H9 (cell line): ENCODE data around the gene CAB39. TPM values are rescaled to one million over a fixed set of nuclear protein-coding genes. Genes with fewer than 3 reads are reported as not detected.

Experiments used
- DNase-seq: peaks from one replicate; pipeline ENCODE4 v3.0.0-alpha.2; 2017
- H2AFZ ChIP-seq: one replicate; pipeline ENCODE4 v1.6.1; 2013; ENCODE audit warnings: mild to moderate bottlenecking, low read length, control low read depth, moderate library complexity
- H2AK5ac ChIP-seq: 2 replicates; pipeline ENCODE4 v1.6.1; 2013; ENCODE audit warnings: low read length, control low read depth, mixed read lengths; ENCODE audit not compliant: insufficient read length
- H2BK120ac ChIP-seq: one replicate; pipeline ENCODE4 v1.6.1; 2013; ENCODE audit warnings: low read depth, mild to moderate bottlenecking, low read length, control low read depth, inconsistent platforms; ENCODE audit not compliant: poor library complexity, severe bottlenecking
- H2BK12ac ChIP-seq: 2 replicates; pipeline ENCODE4 v1.6.1; 2013; ENCODE audit warnings: low read length, control low read depth, mixed read lengths, low read depth; ENCODE audit not compliant: insufficient read length
- H2BK15ac ChIP-seq: 2 replicates; pipeline ENCODE4 v1.6.1; 2013; ENCODE audit warnings: low read depth, low read length, control low read depth
- H2BK20ac ChIP-seq: one replicate; pipeline ENCODE4 v1.6.1; 2013; ENCODE audit warnings: low read depth, mild to moderate bottlenecking, low read length, control low read depth, inconsistent platforms; ENCODE audit not compliant: poor library complexity, severe bottlenecking
- H2BK5ac ChIP-seq: 2 replicates; pipeline ENCODE4 v1.6.1; 2013; ENCODE audit warnings: low read length, control low read depth, mixed read lengths; ENCODE audit not compliant: insufficient read length
- H3K14ac ChIP-seq: 2 replicates; pipeline ENCODE4 v1.6.1; 2013; ENCODE audit warnings: low read length, control low read depth; ENCODE audit not compliant: insufficient read depth
- H3K18ac ChIP-seq: 2 replicates; pipeline ENCODE4 v1.6.1; 2013; ENCODE audit warnings: low read depth, mild to moderate bottlenecking, mixed read lengths, low read length, control low read depth; ENCODE audit not compliant: insufficient read length
- H3K23ac ChIP-seq: 2 replicates; pipeline ENCODE4 v1.6.1; 2013; ENCODE audit warnings: low read length, control low read depth, mixed read lengths, low read depth; ENCODE audit not compliant: insufficient read length
- H3K23me2 ChIP-seq: 2 replicates; pipeline ENCODE4 v1.6.1; 2013; ENCODE audit warnings: low read depth, mild to moderate bottlenecking, mixed read lengths, low read length, control low read depth; ENCODE audit not compliant: insufficient read length, poor library complexity, severe bottlenecking
- H3K27ac ChIP-seq: 2 replicates; pipeline ENCODE4 v1.5.1; 2013; ENCODE audit warnings: low read length, control low read depth, mixed read lengths, low read depth; ENCODE audit not compliant: insufficient read length
- H3K27me3 ChIP-seq: 2 replicates; pipeline ENCODE4 v1.6.1; 2013; ENCODE audit warnings: low read length, control low read depth, inconsistent platforms; ENCODE audit not compliant: insufficient read depth
- H3K4ac ChIP-seq: 2 replicates; pipeline ENCODE4 v1.6.1; 2013; ENCODE audit warnings: low read depth, mild to moderate bottlenecking, control low read depth, inconsistent platforms, low read length, moderate library complexity
- H3K4me1 ChIP-seq: 2 replicates; pipeline ENCODE4 v1.6.1; 2013; ENCODE audit warnings: low read length, control low read depth, inconsistent platforms; ENCODE audit not compliant: insufficient read depth
- H3K4me2 ChIP-seq: 2 replicates; pipeline ENCODE4 v1.6.1; 2013; ENCODE audit warnings: low read length, control low read depth, mixed read lengths; ENCODE audit not compliant: insufficient read length, insufficient read depth
- H3K56ac ChIP-seq: 2 replicates; pipeline ENCODE4 v1.6.1; 2013; ENCODE audit warnings: low read depth, mild to moderate bottlenecking, mixed read lengths, low read length, control low read depth; ENCODE audit not compliant: insufficient read length
- H3K79me1 ChIP-seq: 2 replicates; pipeline ENCODE4 v1.6.1; 2013; ENCODE audit warnings: low read depth, mild to moderate bottlenecking, moderate library complexity, low read length, control low read depth, inconsistent platforms; ENCODE audit not compliant: insufficient read depth, poor library complexity, severe bottlenecking
- H3K79me2 ChIP-seq: 2 replicates; pipeline ENCODE4 v1.6.1; 2013; ENCODE audit warnings: low read length, control low read depth, inconsistent platforms; ENCODE audit not compliant: insufficient read depth
- H3K9ac ChIP-seq: 2 replicates; pipeline ENCODE4 v1.6.1; 2013; ENCODE audit warnings: low read length, control low read depth, mixed read lengths; ENCODE audit not compliant: insufficient read length; ENCODE audit errors: extremely low read depth
- H3K9me3 ChIP-seq: one replicate; pipeline ENCODE4 v1.6.1; 2013; ENCODE audit warnings: low read depth, low read length, inconsistent platforms; ENCODE audit not compliant: control insufficient read depth
- H3T11ph ChIP-seq: one replicate; pipeline ENCODE4 v1.6.1; 2013; ENCODE audit warnings: mild to moderate bottlenecking, low read length, control low read depth, inconsistent platforms
- H4K20me1 ChIP-seq: one replicate; pipeline ENCODE4 v1.6.1; 2013; ENCODE audit not compliant: control insufficient read depth, insufficient read length, insufficient read depth
- H4K5ac ChIP-seq: 2 replicates; pipeline ENCODE4 v1.6.1; 2013; ENCODE audit warnings: low read depth, mild to moderate bottlenecking, mixed read lengths, low read length, control low read depth; ENCODE audit not compliant: insufficient read length
- H4K8ac ChIP-seq: replicated peaks from 2 replicates; pipeline ENCODE4 v1.6.1; 2013; ENCODE audit warnings: low read length, control low read depth, mixed read lengths, low read depth; ENCODE audit not compliant: insufficient read length
- H4K91ac ChIP-seq: 2 replicates; pipeline ENCODE4 v1.6.1; 2013; ENCODE audit warnings: low read depth, mild to moderate bottlenecking, moderate library complexity, mixed read lengths, low read length, control low read depth; ENCODE audit not compliant: insufficient read length
- H3K27ac Mint-ChIP-seq, 3 experiments: 2 replicates in 2 of 3; 3 replicates in 1 of 3; pipeline ENCODE4 v1.8.0; 2020 to 2021; ENCODE audit warnings: mixed read lengths in 3 of 3, mild to moderate bottlenecking in 1 of 3, moderate library complexity in 1 of 3
- H3K27me3 Mint-ChIP-seq: 2 replicates; pipeline ENCODE4 v1.8.0; 2021; ENCODE audit warnings: low read depth, mild to moderate bottlenecking, moderate library complexity, mixed read lengths
- H3K36me3 Mint-ChIP-seq, 3 experiments: 2 replicates in 2 of 3; 3 replicates in 1 of 3; pipeline ENCODE4 v1.8.0; 2020 to 2021; ENCODE audit warnings: low read depth in 3 of 3, mixed read lengths in 3 of 3; ENCODE audit not compliant: insufficient read depth in 1 of 3
- H3K4me1 Mint-ChIP-seq, 2 experiments: 2 replicates each; pipeline ENCODE4 v1.8.0; 2020; ENCODE audit warnings: mixed read lengths in 2 of 2
- H3K4me3 Mint-ChIP-seq, 2 experiments: 2 replicates in 1 of 2; 3 replicates in 1 of 2; pipeline ENCODE4 v1.8.0; 2020 to 2021; ENCODE audit warnings: mild to moderate bottlenecking in 2 of 2, mixed read lengths in 2 of 2, moderate library complexity in 1 of 2
- H3K9me3 Mint-ChIP-seq, 2 experiments: 2 replicates in 1 of 2; 3 replicates in 1 of 2; pipeline ENCODE4 v1.8.0; 2020; ENCODE audit warnings: mild to moderate bottlenecking in 2 of 2, mixed read lengths in 2 of 2, moderate library complexity in 1 of 2
- WGBS: extraction: QIAGEN DNeasy Blood & Tissue Kit; methylation state at CpG from one replicate; pipeline ENCODE4 v1.1.7; 2013; ENCODE audit warnings: missing lambda C conversion rate, low lambda C conversion rate, mixed read lengths; ENCODE audit not compliant: insufficient read length; ENCODE audit errors: extremely low coverage; 5-methylcytosine and 5-hydroxymethylcytosine counted together
- total RNA-seq: library from RNA; stranded (reverse); gene quantifications from 2 replicates; pipeline ENCODE4 v1.2.1, GENCODE V29; 2021
- TF ChIP-seq, protein P1 (sequence below): fragments of 200-600 bp; sonication (generic); conservative IDR thresholded peaks from 3 replicates; pipeline ENCODE4 v1.8.0; 2021; ENCODE audit warnings: antibody characterized with exemption, mild to moderate bottlenecking

CAB39 gene
- total RNA-seq, 1 experiment from 2014 or later: 42.7 TPM

DNA sequence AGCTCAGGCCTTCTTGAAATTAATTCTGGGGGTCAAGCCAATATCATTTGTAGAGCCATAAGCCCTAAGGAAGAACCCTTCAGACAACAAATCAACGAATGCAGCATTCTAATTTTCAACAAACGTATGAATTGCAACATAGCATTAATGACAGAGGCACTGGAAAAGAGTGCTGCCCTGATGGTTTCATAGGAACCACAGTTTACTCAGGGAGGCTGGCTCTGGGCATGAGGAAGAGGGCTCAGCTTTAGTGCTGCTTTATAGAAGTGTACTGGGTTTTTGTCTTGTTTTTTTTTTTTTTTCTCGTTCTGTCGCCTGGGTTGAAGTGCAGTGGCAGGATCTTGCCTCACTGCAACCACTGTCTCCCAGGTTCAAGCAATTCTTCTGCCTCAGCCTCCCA is 36.1 kb upstream of the CAB39 start:
- H2BK12ac ChIP-seq: no peak overlapping the region
- no peak overlapping the region for H3K56ac ChIP-seq
- no peak overlapping the region for H2AK5ac ChIP-seq
- H3K27ac ChIP-seq: no peak overlapping the region
- H3K4ac ChIP-seq: no peak overlapping the region
- no peak overlapping the region for H2BK120ac ChIP-seq
- no peaks in the 10 kb centered on the region for H3K79me2 ChIP-seq
- no peak overlapping the region for H3K23ac ChIP-seq
- no peaks in the 10 kb centered on the region for H3K9me3 ChIP-seq
- no peaks in the 10 kb centered on the region for H3K27me3 ChIP-seq
- no peak overlapping the region for H2BK5ac ChIP-seq
- no peaks in the 10 kb centered on the region for H3K79me1 ChIP-seq
- no peak overlapping the region for H3K4me2 ChIP-seq
- TF ChIP-seq, protein P1, sequence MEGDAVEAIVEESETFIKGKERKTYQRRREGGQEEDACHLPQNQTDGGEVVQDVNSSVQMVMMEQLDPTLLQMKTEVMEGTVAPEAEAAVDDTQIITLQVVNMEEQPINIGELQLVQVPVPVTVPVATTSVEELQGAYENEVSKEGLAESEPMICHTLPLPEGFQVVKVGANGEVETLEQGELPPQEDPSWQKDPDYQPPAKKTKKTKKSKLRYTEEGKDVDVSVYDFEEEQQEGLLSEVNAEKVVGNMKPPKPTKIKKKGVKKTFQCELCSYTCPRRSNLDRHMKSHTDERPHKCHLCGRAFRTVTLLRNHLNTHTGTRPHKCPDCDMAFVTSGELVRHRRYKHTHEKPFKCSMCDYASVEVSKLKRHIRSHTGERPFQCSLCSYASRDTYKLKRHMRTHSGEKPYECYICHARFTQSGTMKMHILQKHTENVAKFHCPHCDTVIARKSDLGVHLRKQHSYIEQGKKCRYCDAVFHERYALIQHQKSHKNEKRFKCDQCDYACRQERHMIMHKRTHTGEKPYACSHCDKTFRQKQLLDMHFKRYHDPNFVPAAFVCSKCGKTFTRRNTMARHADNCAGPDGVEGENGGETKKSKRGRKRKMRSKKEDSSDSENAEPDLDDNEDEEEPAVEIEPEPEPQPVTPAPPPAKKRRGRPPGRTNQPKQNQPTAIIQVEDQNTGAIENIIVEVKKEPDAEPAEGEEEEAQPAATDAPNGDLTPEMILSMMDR: no peak
- Mint-ChIP-seq H3K36me3 (peaks cover 2 to 12% (median 8%) of the 10 kb centered on the region in 3 experiments; a peak in 3 of 7 replicates), H3K27me3 (peaks cover 11% of the 10 kb centered on the region), H3K9me3 (peaks cover 13% of the 10 kb centered on the region in 2 experiments; a peak in 4 of 5 replicates), H3K4me3 (no peak overlapping the region), H3K4me1 (peaks cover 0 to 2% of the 10 kb centered on the region in 2 experiments; a peak in 1 of 4 replicates), H3K27ac (no peak overlapping the region)
- H3K23me2 ChIP-seq: no peaks in the 10 kb centered on the region
- H4K5ac ChIP-seq: no peak overlapping the region
- WGBS: no CpG with 5 or more reads among the region's 4 CpGs
- H4K8ac ChIP-seq: no peak overlapping the region
- H3K4me1 ChIP-seq: no peaks in the 10 kb centered on the region
- H3T11ph ChIP-seq: no peak overlapping the region
- H3K9ac ChIP-seq: no peak overlapping the region
- H4K91ac ChIP-seq: no peak overlapping the region
- H3K14ac ChIP-seq: no peak overlapping the region
- H4K20me1 ChIP-seq: no peaks in the 10 kb centered on the region
- no peak overlapping the region for H2BK15ac ChIP-seq
- no peak for DNase-seq
- H3K18ac ChIP-seq: no peak overlapping the region
- H2AFZ ChIP-seq: no peak overlapping the region
- no peak overlapping the region for H2BK20ac ChIP-seq
